Stimulated activated CD8-positive, alpha-beta memory T cell treated with anti-CD3 and anti-CD28 coated beads, Interleukin-7, amount 100 ng/mL, for 1 hour (primary cell): ENCODE results near the gene CGA.
"Not testable (repeated sequence)": the region's sequence is repeated elsewhere in the genome, so short reads cannot be mapped to it uniquely, and the experiment has no call there.

Source experiments
- DNase-seq, 2 donors: peaks; one replicate each; pipeline ENCODE4 v3.0.0-alpha.2; 2020; ENCODE audit warnings: low read depth in 2 of 2

The CGA gene

GRCh38 chr6:87095087-87095509 is at the start of gene CGA:
Gene CGA, minus strand, starts transcription at chr6:87095106. Its CDS starts 6,906 bp downstream, at chr6:87088200.
- no peak for DNase-seq

DNA sequence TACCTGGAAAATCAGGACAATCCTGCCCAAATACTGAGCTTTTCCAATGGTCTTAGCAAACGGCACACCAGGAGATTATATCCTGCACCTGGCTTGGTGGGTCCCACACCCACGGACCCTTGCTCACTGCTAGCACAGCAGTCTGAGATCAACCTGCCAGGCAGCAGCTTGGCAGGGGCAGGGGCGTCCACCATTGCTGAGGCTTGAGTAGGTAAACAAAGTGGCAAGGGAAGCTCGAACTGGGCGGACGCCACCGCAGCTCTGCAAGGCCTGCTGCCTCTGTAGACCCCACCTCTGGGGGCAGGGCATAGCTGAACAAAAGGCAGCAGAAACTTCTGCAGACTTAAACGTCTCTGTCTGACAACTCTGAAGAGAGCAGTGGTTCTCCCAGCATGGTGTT is 45.0 kb upstream of the CGA start:
- not testable (repeated sequence) for DNase-seq

DNA sequence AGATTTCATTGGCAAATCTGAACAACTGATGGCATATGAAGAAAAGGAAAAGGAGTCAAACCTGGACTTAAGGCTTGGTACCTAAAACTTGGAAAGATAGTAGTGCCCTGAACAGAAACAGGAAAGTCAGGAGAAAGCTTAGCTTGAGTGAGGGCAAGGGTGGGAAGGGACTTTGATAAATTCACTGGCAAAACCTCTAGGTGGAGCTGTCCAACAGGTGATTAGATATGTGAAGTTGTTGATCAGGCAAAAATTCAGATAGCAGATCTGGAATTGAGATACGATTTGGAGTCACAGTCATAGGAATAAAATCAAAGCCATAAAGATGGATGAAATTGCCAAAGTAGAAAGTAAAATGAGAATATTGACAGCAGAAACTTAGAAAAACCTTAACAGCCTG is 44.3 kb upstream of the CGA start:
- DNase-seq: no peak

DNA sequence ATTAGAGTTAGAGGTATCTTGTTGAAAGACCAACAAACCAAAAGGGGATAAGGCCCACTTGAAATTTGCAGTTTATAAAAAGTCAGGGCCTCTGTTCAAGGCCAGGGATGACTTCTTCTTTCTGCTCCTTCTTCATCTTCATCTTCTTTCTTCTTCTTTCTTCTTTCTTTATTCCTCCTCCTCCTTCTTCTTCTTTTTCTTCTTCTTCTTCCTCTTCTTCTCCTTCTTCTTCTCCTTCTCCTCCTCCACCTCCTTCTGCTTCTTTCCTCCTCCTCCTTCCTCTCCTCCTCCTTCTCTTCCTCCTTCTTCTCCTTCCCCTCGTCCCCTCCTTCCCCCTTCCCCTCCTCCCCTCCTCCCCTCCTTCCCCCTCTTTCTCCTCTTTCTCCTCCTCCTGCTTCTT is 42.1 kb upstream of the CGA start:
- DNase-seq: no peak

- DNase-seq: no peak
Measured at GRCh38 chr6:87127737-87128136, 32.8 kb upstream of the CGA start.

DNA sequence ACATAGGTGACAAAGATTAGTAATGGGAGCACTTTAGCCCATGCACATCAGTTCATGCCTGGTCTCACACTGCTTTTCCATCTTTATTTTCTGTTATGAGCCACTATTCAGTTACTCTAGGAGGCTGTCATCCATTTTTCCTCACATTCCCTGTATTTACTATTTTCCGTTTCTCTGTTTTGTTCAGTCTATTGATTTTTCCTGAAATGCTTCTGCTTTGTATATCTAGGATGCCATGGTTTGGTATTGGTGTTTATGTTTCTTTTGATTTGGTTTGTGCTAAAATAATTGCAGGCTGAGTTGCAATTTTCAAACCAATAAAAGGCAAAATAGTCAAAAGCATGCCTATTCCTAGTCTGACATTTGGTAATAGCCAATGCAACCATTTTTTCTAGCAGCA is 31.6 kb upstream of the CGA start:
- DNase-seq: no peak

DNA sequence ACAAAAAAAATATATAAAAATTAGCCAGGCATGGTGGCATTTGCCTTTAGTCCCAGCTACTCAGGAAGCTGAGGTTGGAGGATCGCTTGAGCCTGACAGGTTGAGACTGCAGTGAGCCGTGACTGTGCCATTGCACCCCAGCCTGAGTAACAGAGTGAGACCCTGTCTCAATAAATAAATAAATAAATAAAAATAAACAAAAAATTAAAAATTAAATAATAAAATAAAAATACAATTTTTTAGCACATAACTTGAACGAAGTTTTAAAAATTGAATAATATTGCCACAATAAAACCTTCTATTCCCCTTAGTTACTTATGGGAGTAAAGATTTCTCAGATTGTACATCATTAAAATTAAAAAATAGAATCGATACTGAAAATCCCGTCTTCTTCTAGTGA is 29.2 kb upstream of the CGA start:
- DNase-seq: no peak

GRCh38 chr6:87122477-87122876 is 27.6 kb upstream of the CGA start:
- DNase-seq: no peak

- no peak for DNase-seq
Measured at GRCh38 chr6:87118054-87118453, 23.1 kb upstream of the CGA start.

GRCh38 chr6:87116922-87117321 is 22.0 kb upstream of the CGA start:
- DNase-seq: no peak

- DNase-seq: no peak
Measured at GRCh38 chr6:87115402-87116135, 20.7 kb upstream of the CGA start.

DNA sequence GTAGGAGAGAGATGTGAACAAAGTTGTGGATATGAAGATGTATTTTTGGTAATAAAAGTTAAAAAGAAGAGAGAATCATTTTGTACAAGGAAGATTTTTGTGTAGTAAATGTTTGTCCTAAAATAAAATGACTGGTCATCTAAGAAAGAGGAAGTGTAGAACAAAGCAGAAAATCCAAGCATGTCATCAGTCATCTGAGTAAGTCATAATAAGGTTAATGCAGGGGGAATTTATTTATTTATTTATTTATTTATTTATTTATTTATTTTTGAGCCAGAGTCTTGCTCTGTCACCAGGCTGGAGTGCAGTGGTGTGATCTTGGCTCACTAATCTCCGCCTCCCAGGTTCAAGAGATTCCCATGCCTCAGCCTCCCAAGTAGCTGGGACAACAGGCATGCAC is 15.7 kb upstream of the CGA start:
- DNase-seq: no peak

DNA sequence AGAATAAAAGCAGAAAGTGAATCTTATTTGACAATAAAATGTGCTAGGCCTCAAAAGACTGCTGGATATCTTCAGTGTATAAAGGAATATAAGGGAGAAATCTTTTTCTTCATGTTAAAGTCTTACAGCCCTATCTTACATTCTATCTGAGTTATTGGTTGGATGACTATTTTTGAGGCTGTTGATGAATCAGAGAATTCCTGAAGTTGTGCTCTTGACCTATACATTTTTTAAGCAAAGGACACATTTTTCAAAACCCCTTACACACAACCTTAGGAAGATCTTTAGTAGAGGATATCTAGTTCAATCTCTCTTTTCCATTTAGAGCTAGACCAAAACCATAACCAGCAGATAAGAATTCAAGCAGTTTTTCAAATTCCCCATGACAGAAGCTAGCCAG is 10.9 kb upstream of the CGA start:
- no peak for DNase-seq

GRCh38 chr6:87104667-87105066 is 9.8 kb upstream of the CGA start:
- no peak for DNase-seq

- no peak for DNase-seq
Measured at GRCh38 chr6:87103977-87104601, 9.2 kb upstream of the CGA start.

GRCh38 chr6:87102151-87102621 is 7.3 kb upstream of the CGA start:
- no peak for DNase-seq

GRCh38 chr6:87101067-87101466 is 6.2 kb upstream of the CGA start:
- no peak for DNase-seq

- no peak for DNase-seq
Measured at GRCh38 chr6:87100216-87100615, 5.3 kb upstream of the CGA start.

DNA sequence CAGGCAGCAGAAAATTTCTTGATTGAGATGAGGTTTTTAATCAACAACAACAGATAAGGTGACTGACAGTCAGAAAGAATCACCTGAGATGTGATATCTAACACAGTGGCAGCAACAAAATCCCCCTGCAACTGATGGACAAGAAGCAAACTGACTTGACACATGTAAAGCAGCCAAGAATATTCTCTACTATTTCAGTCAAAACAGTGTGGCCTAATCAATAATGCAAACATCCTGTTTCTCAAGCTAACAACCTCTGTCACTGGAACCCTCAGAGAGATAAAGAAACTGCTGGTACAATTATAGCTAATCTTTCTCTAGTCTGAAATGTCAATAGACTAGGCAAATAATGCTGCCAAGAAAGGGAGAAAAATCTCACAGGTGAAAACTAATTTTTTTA is 4.6 kb upstream of the CGA start:
- DNase-seq: no peak

GRCh38 chr6:87094576-87094975 is 330 bp downstream of the CGA start:
- DNase-seq: no peak

GRCh38 chr6:87093651-87094050 is 1.3 kb downstream of the CGA start:
- no peak for DNase-seq

GRCh38 chr6:87093199-87093598 is 1.7 kb downstream of the CGA start:
- no peak for DNase-seq

DNA sequence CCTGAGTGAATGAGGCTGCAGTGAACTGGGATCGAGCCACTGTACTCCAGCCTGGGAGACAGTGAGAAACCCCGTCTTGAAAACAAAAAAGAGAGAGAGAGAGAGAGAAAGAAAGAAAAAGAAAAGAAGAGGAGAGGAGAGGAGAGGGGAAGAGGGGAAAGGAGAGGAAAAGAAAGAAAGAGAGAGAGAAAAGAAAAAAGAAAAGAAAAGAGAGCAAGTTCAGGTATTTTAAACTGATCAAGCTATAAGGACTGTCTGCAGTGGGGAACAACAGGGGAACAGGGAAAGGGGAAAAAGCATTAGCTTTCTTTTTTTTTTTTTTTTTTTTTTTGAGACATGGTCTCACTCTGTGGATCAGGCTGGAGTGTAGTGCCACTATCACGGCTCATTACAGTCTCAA is 2.5 kb downstream of the CGA start:
- DNase-seq: no peak

- DNase-seq: no peak
Measured at GRCh38 chr6:87089135-87089534, 5.8 kb downstream of the CGA start.
